Hepatocyte (in vitro differentiated cells): ENCODE data around the gene GRM1. TPM values are rescaled to one million over a fixed set of nuclear protein-coding genes. Genes with fewer than 3 reads are reported as not detected.

Source experiments
- DNase-seq: peaks from one replicate; pipeline ENCODE4 v3.0.0-alpha.2; 2016; ENCODE audit warnings: low spot score
- H2AFZ ChIP-seq: fragments of 200-600 bp; sonication (generic); 2 replicates; pipeline ENCODE4 v1.6.0; 2016; ENCODE audit warnings: antibody characterized with exemption, mild to moderate bottlenecking
- H3K27ac ChIP-seq: fragments of 200-600 bp; sonication (generic); 2 replicates; pipeline ENCODE4 v1.5.1; 2016; ENCODE audit warnings: mild to moderate bottlenecking
- H3K27me3 ChIP-seq: fragments of 200-600 bp; sonication (generic); 2 replicates; pipeline ENCODE4 v1.6.1; 2016
- H3K36me3 ChIP-seq: fragments of 200-600 bp; sonication (generic); replicated peaks from 2 replicates; pipeline ENCODE4 v1.5.1; 2016; ENCODE audit warnings: low read depth; ENCODE audit not compliant: insufficient read depth
- H3K4me1 ChIP-seq: fragments of 200-600 bp; sonication (generic); 2 replicates; pipeline ENCODE4 v1.5.1; 2016; ENCODE audit warnings: mild to moderate bottlenecking, moderate library complexity; ENCODE audit not compliant: insufficient read depth
- H3K4me2 ChIP-seq: fragments of 200-600 bp; sonication (generic); 2 replicates; pipeline ENCODE4 v1.6.0; 2016
- H3K4me3 ChIP-seq: fragments of 200-600 bp; sonication (generic); 2 replicates; pipeline ENCODE4 v1.5.1; 2016; ENCODE audit warnings: mild to moderate bottlenecking
- H3K79me2 ChIP-seq: fragments of 200-600 bp; sonication (generic); 2 replicates; pipeline ENCODE4 v1.6.0; 2017; ENCODE audit warnings: mild to moderate bottlenecking
- H3K9me2 ChIP-seq: fragments of 200-600 bp; sonication (generic); replicated peaks from 2 replicates; pipeline ENCODE4 v1.6.0; 2017; ENCODE audit warnings: mild to moderate bottlenecking; ENCODE audit not compliant: insufficient read depth
- H3K9me3 ChIP-seq: fragments of 200-600 bp; sonication (generic); 2 replicates; pipeline ENCODE4 v1.5.1; 2016; ENCODE audit warnings: low read depth, mild to moderate bottlenecking
- H4K20me1 ChIP-seq: fragments of 200-600 bp; sonication (generic); 2 replicates; pipeline ENCODE4 v1.6.0; 2016; ENCODE audit warnings: mild to moderate bottlenecking; ENCODE audit not compliant: insufficient read depth, poor library complexity, severe bottlenecking
- EZH2 ChIP-seq: fragments of 200-600 bp; sonication (generic); IDR thresholded peaks from 2 replicates; pipeline ENCODE4 v1.6.1; 2016; ENCODE audit warnings: antibody characterized with exemption, mild to moderate bottlenecking, borderline replicate concordance
- EZH2phosphoT487 ChIP-seq: fragments of 200-600 bp; sonication (generic); IDR thresholded peaks from one replicate; pipeline ENCODE4 v1.6.1; 2018; ENCODE audit warnings: antibody characterized with exemption, mild to moderate bottlenecking, low read depth, moderate library complexity; ENCODE audit not compliant: unreplicated experiment, severe bottlenecking
- WGBS: methylation state at CpG from one replicate; pipeline ENCODE4 v1.1.6; 2016; ENCODE audit warnings: low lambda C conversion rate; ENCODE audit errors: missing lambda C conversion rate; 5-methylcytosine and 5-hydroxymethylcytosine counted together
- polyA plus RNA-seq: library from polyadenylated mRNA; unstranded; fragments of >200 nt; fragmentation: Nextera tagmentation; extraction: Ambion mirVana; gene quantifications from 2 replicates; pipeline ENCODE4 v1.2.1, GENCODE V29; 2016
- total RNA-seq: library from RNA; depleted of rRNA; stranded (reverse); fragments of >200 nt; gene quantifications from 2 replicates; pipeline ENCODE4 v1.2.3, GENCODE V29; 2014
- TF ChIP-seq, protein P1 (sequence below): fragments of 200-600 bp; sonication (generic); IDR thresholded peaks from 2 replicates; pipeline ENCODE4 v1.5.1; 2016; ENCODE audit warnings: antibody characterized with exemption, mild to moderate bottlenecking; ENCODE audit not compliant: poor library complexity

Gene GRM1
- total and polyA plus RNA-seq, 2 experiments from 2014 or later, result 0.17 TPM; not detected in 1

DNA sequence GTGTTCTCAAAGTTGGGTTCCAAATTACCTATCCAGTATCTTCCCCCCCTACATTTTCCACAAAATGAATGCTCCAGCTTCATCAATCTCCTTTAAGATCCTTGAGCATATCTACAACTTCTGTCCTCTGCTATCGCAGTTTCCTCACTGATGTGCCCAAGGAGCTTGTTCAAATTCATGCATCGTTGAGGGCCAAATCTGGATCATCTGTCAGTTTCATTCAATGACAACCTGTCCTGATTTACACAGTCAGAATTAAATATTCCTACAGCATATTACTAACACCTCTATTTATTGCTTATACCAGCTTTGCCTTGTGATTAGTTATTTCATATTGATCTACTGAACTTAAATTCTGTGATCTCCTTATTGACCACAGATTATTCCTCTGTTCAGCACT, 68.7 kb downstream of the GRM1 start:
- WGBS, result 91% methylated on average over 2 of the region's 2 CpGs
- Histone ChIP-seq H3K79me2 (no peaks in the 10 kb centered on the region), H3K27me3 (no peaks in the 10 kb centered on the region), H3K4me3 (no peak overlapping the region), H3K9me3 (no peaks in the 10 kb centered on the region), H3K27ac (no peak overlapping the region), H3K4me1 (no peaks in the 10 kb centered on the region), H3K36me3 (no peaks in the 10 kb centered on the region), H4K20me1 (no peaks in the 10 kb centered on the region), H2AFZ (no peak overlapping the region), H3K4me2 (no peak overlapping the region), H3K9me2 (no peaks in the 10 kb centered on the region)
- no peak for TF ChIP-seq EZH2
- TF ChIP-seq, protein P1, sequence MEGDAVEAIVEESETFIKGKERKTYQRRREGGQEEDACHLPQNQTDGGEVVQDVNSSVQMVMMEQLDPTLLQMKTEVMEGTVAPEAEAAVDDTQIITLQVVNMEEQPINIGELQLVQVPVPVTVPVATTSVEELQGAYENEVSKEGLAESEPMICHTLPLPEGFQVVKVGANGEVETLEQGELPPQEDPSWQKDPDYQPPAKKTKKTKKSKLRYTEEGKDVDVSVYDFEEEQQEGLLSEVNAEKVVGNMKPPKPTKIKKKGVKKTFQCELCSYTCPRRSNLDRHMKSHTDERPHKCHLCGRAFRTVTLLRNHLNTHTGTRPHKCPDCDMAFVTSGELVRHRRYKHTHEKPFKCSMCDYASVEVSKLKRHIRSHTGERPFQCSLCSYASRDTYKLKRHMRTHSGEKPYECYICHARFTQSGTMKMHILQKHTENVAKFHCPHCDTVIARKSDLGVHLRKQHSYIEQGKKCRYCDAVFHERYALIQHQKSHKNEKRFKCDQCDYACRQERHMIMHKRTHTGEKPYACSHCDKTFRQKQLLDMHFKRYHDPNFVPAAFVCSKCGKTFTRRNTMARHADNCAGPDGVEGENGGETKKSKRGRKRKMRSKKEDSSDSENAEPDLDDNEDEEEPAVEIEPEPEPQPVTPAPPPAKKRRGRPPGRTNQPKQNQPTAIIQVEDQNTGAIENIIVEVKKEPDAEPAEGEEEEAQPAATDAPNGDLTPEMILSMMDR, result no peak
- DNase-seq, result no peak

DNA sequence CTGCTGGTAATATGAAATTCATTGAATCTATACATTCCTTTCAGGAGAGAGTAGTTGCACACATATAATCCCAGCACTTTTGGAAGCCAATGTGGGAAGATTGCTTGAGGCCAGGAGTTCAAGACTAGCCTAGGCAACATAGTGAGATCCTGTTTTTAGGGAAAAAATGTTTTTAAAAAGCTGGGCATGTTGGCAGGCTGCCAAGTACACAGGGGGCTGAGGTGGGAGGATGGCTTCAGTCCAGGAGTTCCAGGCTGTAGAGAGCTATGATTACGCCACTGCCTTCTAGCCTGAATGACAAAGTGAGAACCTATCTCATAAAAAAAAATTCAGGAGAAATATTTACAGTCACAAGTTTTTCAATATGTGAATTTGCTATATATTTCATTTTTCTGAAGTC, 71.9 kb downstream of the GRM1 start:
- no peak for DNase-seq
- Histone ChIP-seq H3K36me3 (no peaks in the 10 kb centered on the region), H4K20me1 (no peaks in the 10 kb centered on the region), H3K79me2 (no peaks in the 10 kb centered on the region), H3K27ac (no peak overlapping the region), H3K27me3 (no peaks in the 10 kb centered on the region), H3K9me2 (no peaks in the 10 kb centered on the region), H2AFZ (no peak overlapping the region), H3K4me3 (no peak overlapping the region), H3K9me3 (no peaks in the 10 kb centered on the region), H3K4me1 (no peaks in the 10 kb centered on the region), H3K4me2 (no peak overlapping the region)
- TF ChIP-seq, protein P1, result no peak
- TF ChIP-seq EZH2 (no peak), EZH2phosphoT487 (no peak)
- WGBS, result 79% methylated on average over 1 of the region's 1 CpG

DNA sequence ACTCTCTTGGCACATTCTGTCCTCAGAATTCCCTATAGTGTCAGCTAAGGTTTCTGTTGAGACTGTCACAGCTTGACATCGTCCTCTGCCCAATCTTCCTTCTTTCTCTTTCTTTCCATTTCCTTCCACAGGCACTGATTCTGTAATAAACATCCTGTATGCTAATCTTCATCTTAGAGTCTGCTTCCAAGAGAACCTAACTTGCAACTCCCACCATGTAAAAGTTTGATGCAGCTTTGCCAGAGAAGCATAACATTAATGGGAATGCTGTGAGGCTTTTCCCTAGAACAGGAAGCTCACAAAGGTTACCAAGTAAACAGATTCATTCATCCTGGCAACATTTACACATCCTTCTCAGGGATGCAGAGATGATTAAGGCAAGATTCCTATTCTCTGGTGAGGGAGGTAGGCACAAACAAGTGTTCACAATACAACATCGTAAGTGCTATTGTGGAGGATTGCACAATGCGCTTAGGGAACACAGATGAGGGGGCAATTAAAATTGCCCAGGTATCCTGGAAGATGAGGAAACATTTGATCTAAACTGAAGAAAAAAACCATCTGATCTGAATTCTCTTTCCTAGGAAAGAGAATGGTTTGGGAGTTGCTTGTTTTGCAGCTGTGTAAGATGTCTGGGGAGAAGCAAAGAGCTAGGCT, 74.7 kb downstream of the GRM1 start:
- H2AFZ ChIP-seq, result no peak overlapping the region
- no peaks in the 10 kb centered on the region for H3K79me2 ChIP-seq
- no peak overlapping the region for H3K27ac ChIP-seq
- H3K9me2 ChIP-seq, result no peaks in the 10 kb centered on the region
- no peaks in the 10 kb centered on the region for H4K20me1 ChIP-seq
- no peaks in the 10 kb centered on the region for H3K27me3 ChIP-seq
- TF ChIP-seq, protein P1, result no peak
- TF ChIP-seq EZH2phosphoT487, result no peak
- no peak for TF ChIP-seq EZH2
- no peak for DNase-seq
- H3K4me3 ChIP-seq, result no peak overlapping the region
- no peaks in the 10 kb centered on the region for H3K9me3 ChIP-seq
- no peak overlapping the region for H3K4me2 ChIP-seq
- 79% methylated on average over 3 of the region's 3 CpGs for WGBS
- no peaks in the 10 kb centered on the region for H3K4me1 ChIP-seq
- H3K36me3 ChIP-seq, result no peaks in the 10 kb centered on the region
